Stimulated activated CD8-positive, alpha-beta memory T cell treated with anti-CD3 and anti-CD28 coated beads, Interleukin-7, amount 100 ng/mL, for 4 hours (primary cell): Measurements from ENCODE around the gene TMEM11.
A peak's percentile ranks its signal among the peaks of the same experiment; 100 is the strongest.
"Not testable (repeated sequence)": the region's sequence is repeated elsewhere in the genome, so short reads cannot be mapped to it uniquely, and the experiment has no call there.

Source experiments
- DNase-seq, 2 donors: peaks; one replicate each; pipeline ENCODE4 v3.0.0-alpha.2; 2020; ENCODE audit warnings: low read depth in 2 of 2

TMEM11 gene

DNA sequence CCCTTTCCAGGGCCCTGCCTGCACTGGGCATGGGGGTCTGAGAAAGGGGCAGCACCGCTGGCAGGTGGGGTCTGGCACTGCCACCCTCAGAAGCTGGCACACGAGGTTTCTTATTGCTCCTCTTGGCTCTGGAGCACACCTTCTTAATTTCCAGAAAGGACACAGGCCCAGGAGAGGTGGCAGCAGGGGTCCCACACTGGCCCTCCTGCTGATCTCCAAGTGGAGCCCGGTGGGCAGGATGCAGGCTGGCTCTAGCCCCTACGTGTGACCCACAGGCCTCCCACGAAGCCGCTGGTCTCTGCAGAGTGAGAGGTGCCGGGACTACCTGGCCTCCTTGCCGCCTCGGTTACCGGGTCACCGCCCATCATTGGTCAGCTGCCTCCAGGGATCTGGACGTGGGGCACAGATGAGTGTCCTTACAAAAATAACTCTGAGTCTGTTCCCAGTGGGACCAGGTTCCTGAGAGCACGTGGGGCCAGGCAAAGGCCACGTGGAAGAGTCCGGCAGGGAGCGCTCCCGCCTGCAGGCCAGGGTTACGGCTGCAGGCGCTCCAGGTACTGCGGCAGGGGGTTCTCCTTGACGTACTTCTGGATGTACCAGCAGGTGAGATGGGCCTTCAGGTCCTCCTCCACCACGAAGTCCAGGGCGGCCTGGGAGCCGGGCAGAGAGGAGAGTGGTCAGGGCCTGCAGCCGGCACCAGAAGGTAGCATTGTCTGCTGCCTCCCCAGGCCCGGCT, 29.0 kb upstream of the TMEM11 start:
- DNase-seq, result no peak

DNA sequence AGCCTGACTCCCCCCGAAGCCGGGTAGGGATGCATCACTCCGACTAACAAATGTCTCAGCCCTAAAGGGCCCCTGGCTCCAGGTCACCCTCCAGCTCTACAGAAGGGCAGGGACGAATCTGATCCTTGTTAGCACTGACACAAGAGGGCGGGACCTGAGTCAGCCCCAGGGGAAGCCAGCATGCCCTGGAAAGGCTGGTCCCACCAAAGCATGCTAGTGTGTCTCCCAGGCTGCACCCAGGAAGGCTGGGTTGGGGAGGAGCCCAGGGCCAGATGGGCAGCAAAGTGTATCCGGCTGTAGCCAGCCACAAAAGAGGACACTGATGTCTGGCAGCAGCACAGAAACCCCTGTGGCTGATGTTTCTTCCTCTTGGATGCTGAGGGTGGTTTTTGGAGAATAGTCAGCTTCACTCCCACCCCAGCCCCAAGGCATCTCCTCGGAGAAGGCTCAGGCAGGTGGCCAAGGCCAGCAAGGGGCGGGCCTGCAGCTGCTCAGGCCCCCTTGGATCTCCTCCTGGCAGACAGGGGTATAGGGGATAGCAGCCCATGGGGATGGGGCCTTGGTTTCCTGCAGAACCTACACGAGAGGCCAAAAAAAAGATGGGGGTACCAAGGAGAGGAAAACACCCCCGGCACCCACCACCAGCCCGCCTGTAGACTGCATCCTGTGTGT, 28.2 kb upstream of the TMEM11 start:
- DNase-seq, result no peak

GRCh38 chr17:21241564-21241963, 27.6 kb upstream of the TMEM11 start:
- no peak for DNase-seq

DNA sequence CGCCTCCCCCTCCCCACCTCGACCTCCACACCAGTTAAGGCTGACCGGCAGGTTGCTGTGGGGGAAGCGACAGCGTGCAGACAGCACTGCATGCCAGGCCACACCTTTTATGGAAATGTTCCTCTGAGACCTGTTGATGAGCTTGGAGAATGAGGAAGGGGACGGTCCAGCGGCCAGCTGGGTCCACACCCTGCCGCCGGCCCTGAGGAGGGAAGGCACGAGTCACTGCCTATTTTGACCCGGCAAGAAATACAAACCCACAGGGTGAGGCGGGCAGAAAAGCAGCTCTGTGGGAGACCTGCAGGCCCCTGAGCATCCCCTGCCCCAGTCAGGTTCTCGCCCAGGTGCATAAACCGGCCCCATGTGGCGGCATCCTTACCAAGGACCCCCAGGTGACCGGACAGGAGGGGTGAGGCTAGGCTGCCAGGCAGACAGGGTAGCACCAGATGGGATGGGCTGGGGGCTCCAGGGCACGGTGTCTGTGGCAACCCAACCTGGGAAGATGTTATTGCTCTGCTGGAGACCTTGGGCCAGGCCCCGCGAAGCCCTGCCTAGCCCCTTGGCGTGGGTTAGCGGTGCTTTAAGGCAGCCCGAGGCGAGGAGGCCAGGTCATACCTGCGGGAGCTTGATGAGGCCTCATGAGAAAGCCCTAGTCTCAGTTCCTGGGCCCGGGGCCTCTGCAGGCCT, 26.6 kb upstream of the TMEM11 start:
- DNase-seq, result no peak

DNA sequence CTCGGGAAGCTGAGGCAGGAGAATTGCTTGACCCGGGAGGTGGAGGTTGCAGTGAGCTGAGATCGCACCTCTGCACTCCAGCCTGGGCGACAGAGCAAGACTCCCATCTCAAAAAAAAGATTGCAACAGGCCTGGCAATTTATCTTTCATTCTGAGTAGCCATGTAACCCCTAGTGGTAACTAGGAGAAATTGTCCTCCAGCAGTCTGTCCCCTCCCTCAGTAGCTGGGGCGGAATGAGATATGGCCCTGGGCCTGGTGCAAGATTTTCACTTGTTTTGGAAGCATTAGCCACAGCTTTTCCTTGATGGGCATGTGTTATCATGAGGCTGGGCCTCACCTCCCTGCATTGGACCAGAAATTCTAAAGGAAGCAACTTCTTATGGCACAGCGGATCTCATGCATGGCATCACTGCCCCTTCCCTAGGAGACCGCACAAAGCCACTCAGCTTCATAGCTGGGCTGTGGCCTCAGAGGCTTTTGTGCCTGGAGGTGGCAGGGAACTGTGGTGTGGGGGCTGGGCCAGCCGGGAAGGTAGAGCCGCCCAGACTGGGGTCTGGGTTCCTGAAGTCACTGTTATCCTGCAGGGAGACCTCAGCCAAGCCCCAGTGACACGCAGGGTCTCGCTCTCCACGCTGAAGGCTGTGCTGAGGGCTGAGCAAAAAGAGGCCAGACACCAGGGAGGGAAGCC, 25.9 kb upstream of the TMEM11 start:
- DNase-seq, result no peak

GRCh38 chr17:21235921-21236320, 22.0 kb upstream of the TMEM11 start:
- DNase-seq, result peak in 1 of 2 donors; percentile 10

DNA sequence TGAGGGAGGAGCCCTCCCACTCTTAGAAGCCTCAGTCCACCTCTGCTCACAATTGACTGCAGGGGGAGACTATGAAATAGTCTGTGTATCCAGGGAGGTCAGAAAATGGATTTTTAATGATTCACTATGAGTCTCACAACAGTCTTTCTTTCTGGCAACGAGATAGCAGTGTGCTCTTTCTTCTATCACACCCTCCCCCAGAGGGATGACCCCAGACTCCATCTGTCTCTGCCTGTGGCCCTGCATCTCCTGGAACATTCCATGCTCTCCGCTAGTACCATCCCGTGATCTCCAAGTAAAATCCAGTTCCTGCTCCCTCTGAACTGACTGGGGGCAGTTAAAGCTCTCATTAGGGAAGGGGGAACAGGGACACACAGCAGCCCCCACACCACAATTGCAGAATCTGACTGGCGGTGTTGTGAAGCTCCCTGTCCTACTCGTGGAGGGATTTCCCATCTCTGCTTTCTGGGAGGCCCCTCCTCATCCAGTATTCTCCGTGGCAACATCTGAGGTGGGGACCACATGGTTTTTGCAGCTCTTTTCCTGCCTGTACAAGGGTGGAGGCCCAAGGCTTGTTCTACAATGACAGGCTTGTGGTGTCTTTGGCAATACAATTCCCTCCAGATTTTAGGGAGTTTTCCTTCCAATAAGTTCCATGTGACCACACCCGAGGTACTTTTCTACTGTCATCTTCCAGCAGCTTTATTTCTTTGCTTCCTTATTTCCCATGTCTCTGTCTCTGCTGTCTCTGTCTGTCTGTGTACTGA, 19.8 kb upstream of the TMEM11 start:
- DNase-seq, result no peak

DNA sequence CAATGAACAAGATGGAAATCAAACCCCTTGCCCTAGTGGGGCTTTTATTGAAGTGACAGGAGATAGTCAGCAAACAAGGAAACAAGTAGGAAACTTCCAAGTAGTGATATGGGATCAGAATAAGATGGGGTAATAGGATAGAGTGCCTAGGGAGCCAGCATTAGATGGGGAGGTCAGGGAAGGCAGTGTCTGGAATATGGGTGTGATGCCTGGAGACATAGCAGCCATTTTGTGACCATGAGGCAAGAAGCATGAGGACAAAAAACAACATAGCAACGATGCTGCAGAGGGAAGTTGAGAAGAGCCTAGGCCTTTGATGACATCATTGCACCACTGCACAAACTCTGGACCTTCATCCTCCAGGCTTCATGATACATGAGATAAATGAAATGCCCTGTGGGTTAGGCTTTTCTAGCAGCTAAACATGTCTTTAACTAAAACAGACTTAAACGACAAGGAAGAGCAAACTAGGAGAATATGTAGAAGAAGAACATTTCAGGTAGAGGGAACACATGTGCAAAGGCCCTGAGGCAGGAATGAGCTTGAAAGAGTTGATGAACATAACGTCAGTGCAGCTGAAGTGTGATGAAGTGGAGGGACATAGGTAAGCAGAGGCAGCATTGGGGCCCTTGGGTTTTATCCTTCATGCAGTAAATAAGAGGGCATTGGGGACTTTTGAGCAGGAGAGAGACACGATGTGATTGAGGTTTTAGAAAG, 18.2 kb upstream of the TMEM11 start:
- DNase-seq, result no peak

GRCh38 chr17:21231533-21231932, 17.6 kb upstream of the TMEM11 start:
- no peak for DNase-seq

DNA sequence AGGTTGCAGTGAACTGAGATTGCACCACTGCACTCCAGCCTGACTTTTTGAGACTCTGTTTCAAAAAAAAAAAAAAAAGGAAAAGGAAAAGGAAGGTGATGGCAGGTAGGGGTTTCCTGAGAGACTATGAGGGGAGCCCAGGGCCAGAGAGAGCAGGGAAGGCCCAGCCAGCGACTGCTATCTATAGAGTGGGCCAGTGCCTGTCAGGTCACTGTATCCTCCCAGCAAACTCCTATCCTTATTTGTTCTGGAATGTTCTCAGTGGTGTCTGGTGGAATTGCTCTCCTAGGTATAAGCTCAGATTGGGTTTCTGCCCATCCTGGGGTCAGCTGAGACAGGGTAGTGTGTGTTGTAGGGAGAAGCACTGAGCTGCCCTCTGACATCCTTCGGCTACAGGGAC, 14.9 kb upstream of the TMEM11 start:
- no peak for DNase-seq

DNA sequence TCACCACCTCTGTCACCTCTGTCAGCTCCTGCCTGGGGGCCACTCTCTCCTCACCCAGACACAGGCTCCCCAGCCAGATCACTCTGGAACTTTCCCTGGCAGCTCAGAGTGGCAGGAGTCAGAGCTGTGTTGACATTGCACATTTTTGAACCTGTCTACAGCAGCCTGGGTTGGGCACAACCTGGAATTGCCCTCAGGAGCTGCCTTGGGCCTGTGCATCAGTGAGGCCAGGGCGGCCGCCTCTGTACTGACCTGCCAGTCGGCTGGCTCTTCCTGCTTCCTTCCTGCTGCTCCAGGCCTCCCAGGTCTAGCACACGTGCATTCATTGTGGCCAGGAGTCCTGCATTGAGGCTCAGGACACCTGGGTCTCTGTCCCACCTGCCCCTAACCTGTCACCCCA, 14.2 kb upstream of the TMEM11 start:
- DNase-seq, result no peak

GRCh38 chr17:21227277-21227676, 13.3 kb upstream of the TMEM11 start:
- DNase-seq, result not testable (repeated sequence)

- no peak for DNase-seq
Measured at GRCh38 chr17:21223086-21223485, 9.1 kb upstream of the TMEM11 start.

DNA sequence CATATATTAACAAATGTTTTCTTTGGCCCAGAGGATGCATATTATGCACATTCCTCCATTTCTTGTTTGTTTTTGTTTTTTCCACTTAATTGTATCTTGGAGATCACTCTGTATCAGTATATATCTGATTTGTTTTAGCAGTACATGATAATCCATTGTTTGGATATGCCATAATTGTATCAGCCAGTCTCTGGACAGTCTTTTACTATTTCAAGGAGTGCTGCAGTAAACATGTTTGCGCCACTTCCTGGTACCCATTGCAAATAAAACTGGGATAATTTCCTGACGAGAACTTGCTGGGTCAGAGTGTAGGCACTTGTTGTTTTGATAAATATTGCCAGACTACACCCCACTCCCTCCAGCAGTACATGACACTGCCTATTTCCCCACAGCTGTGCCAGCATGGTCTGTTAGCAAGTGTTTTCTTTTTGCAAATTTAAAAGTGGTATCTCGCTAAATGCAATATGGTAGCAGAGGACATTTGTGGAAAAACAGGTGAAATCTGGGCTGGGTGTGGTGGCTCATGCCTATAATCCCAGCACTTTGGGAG, 4.9 kb upstream of the TMEM11 start:
- DNase-seq, result no peak

GRCh38 chr17:21218101-21218500, 4.1 kb upstream of the TMEM11 start:
- peak in 1 of 2 donors; percentile 19 for DNase-seq

- DNase-seq, result no peak
Measured at GRCh38 chr17:21217346-21217745, 3.4 kb upstream of the TMEM11 start.

DNA sequence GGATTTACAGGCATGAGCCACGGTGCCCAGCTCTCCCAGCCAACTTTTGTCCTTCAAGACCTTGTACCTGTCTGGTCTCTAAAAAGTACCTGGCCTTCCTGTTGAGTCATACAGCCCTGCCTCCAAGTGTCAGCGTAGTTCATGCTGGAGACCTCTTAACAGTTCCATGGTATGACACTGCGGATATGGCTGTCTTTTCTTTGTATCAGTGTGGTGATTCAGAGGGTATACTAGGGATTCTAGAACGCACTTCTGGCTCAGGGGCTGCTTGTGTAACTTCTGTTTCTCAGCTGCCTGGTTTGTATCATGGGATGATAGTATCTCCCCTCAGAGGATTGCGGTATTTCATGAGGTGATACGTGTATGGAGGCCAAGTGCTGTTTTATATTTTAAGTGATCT, 2.0 kb upstream of the TMEM11 start:
- DNase-seq, result no peak

GRCh38 chr17:21214777-21215541, 998 bp upstream of the TMEM11 start:
- DNase-seq, result no peak

- peak in 1 of 2 donors; percentile 35 for DNase-seq
Measured at GRCh38 chr17:21213638-21214014, 335 bp downstream of the TMEM11 start.
